BE2C (cell line): ENCODE results near the gene GPR62.

Source experiments
- DNase-seq: peaks from one replicate; pipeline ENCODE4 v3.0.0-alpha.2; 2020
- H3K27me3 ChIP-seq: fragments of 250-450 bp; sonication (Bioruptor Pico); 2 replicates; pipeline ENCODE4 v1.5.1; 2020; ENCODE audit warnings: mild to moderate bottlenecking
- H3K36me3 ChIP-seq: fragments of 250-450 bp; sonication (Bioruptor Pico); 2 replicates; pipeline ENCODE4 v1.5.1; 2020; ENCODE audit warnings: mild to moderate bottlenecking
- H3K4me1 ChIP-seq: fragments of 250-450 bp; sonication (Bioruptor Pico); 2 replicates; pipeline ENCODE4 v1.5.1; 2020
- H3K4me3 ChIP-seq: 2 replicates; pipeline ENCODE4 v1.5.1; 2011; ENCODE audit warnings: low read depth, low read length
- H3K9me3 ChIP-seq: fragments of 250-450 bp; sonication (Bioruptor Pico); 2 replicates; pipeline ENCODE4 v1.5.1; 2020
- TF ChIP-seq, protein P1 (sequence below): IDR thresholded peaks from 2 replicates; pipeline ENCODE4 v1.5.1; 2012; ENCODE audit warnings: mild to moderate bottlenecking, low read depth, low read length

Gene GPR62

DNA sequence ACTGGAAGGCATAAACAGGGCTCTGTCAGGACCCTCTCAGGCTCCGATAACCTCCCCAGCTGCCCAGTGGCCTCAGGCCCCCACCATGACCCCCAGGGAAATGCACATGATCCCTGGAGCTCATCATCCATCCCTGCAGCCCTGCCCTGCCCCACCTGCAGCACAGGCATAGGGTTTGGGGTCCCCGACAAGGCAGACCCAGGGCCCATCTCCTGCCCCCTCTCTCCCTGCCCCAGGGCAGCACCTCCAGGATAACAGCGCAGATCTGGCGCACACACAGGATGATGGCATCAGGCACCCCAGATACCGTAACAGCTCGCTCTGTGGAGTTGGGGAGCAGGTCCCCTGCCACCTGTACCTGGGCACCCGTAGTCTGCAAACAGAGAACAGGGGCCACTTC is 4.5 kb downstream of the GPR62 start:
- TF ChIP-seq, protein P1, sequence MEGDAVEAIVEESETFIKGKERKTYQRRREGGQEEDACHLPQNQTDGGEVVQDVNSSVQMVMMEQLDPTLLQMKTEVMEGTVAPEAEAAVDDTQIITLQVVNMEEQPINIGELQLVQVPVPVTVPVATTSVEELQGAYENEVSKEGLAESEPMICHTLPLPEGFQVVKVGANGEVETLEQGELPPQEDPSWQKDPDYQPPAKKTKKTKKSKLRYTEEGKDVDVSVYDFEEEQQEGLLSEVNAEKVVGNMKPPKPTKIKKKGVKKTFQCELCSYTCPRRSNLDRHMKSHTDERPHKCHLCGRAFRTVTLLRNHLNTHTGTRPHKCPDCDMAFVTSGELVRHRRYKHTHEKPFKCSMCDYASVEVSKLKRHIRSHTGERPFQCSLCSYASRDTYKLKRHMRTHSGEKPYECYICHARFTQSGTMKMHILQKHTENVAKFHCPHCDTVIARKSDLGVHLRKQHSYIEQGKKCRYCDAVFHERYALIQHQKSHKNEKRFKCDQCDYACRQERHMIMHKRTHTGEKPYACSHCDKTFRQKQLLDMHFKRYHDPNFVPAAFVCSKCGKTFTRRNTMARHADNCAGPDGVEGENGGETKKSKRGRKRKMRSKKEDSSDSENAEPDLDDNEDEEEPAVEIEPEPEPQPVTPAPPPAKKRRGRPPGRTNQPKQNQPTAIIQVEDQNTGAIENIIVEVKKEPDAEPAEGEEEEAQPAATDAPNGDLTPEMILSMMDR = no peak
- no peaks in the 10 kb centered on the region for H3K9me3 ChIP-seq
- no peaks in the 10 kb centered on the region for H3K4me1 ChIP-seq
- DNase-seq = no peak
- H3K36me3 ChIP-seq = no peaks in the 10 kb centered on the region
- no peaks in the 10 kb centered on the region for H3K27me3 ChIP-seq
- H3K4me3 ChIP-seq = no peak overlapping the region

DNA sequence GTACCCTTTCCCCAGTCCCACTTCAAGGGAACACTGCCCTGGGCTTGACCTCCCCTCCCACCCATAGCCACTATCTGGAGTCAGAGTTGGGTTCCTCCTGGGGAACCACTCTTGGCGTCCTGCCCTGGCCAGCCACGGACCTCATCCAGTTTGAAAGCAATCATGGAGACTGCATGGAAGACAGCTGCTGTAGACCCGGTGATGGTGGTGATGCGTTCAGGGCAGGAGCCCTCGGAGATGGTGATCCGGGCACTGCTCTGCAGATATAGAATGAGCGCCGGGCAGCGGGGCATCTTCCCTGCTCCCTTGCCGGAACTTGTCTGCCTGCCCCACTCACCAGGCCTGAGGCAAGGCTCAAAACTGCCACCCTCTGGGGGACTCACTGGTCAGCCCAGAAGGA is 5.2 kb downstream of the GPR62 start:
- TF ChIP-seq, protein P1 = no peak
- Histone ChIP-seq H3K4me3 (no peak overlapping the region), H3K36me3 (no peaks in the 10 kb centered on the region), H3K9me3 (no peaks in the 10 kb centered on the region), H3K27me3 (no peaks in the 10 kb centered on the region), H3K4me1 (no peaks in the 10 kb centered on the region)
- no peak for DNase-seq

DNA sequence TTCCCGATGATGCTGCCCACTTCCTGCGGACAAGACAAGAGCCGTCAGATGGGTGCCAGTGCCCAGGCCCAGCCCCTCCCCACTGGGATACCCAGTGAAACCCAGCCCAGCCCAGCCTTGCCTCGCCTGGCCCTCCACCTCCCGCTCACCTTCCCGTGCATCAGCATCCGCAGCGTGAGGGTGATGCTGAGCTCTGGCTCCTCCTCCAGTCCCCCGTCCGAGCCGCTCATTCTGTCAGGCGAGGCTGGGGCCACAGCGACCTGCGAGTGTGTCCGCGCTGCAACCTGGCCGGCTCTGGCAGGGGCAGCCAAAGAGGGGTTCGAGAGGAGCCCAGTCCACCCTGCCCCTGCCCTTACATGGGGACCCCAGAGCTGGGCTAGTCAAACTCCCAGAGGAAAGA is 5.8 kb downstream of the GPR62 start:
- H3K9me3 ChIP-seq = no peaks in the 10 kb centered on the region
- no peak overlapping the region for H3K4me3 ChIP-seq
- no peaks in the 10 kb centered on the region for H3K27me3 ChIP-seq
- H3K36me3 ChIP-seq = no peaks in the 10 kb centered on the region
- H3K4me1 ChIP-seq = peaks cover under 1% of the 10 kb centered on the region; the same call in 1 of the 2 replicates
- TF ChIP-seq, protein P1 = no peak
- no peak for DNase-seq

DNA sequence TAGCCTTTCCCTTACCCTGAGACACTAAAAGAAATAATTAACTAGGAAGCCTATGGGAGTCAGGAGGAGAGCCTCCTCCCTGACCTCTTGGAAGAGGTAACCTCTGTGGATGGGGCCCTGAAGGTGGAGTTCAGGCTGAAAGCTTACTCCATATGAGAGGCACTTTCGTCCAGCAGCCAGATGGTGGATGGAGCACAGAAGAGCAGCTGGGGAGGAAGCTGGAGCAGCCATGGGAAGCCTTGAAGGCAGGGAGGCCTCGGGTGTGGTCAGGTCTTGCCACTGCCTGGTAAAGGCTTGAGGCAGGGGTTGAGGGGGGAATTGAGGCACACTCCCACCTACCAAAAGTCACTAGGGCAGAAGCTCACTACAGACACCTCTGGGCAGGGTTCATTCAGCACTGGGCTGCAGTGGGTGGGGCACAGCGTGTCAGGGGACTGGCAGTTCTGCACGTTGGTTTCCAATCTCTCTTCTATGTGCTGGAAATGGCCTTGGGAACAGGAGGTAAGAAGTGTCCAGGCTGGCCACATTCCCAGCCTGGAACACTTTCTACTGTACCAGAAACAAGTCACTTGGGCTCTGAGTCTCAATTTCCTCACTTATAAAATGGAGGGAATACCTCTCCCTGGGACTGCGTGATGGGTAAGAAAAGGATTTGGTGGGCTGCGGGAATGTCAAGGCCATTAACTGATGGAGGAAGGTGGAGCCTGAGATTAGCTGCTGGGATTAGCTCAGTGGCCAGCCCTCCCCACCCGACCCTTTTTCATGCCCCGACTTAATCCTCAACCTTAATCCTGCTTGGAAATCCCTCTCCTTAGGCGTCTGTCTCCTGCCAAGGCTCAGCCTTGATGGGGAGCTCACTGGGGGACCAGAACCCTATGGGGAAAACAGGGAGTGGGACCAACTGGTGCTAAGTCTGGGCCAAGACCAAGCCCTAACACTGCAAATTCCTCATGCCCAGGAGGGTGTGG is 6.7 kb downstream of the GPR62 start:
- DNase-seq = no peak
- no peaks in the 10 kb centered on the region for H3K9me3 ChIP-seq
- H3K36me3 ChIP-seq = no peaks in the 10 kb centered on the region
- peaks cover 2% of the 10 kb centered on the region; the same call in 1 of the 2 replicates for H3K4me1 ChIP-seq
- H3K4me3 ChIP-seq = no peak overlapping the region
- TF ChIP-seq, protein P1 = no peak
- no peaks in the 10 kb centered on the region for H3K27me3 ChIP-seq

DNA sequence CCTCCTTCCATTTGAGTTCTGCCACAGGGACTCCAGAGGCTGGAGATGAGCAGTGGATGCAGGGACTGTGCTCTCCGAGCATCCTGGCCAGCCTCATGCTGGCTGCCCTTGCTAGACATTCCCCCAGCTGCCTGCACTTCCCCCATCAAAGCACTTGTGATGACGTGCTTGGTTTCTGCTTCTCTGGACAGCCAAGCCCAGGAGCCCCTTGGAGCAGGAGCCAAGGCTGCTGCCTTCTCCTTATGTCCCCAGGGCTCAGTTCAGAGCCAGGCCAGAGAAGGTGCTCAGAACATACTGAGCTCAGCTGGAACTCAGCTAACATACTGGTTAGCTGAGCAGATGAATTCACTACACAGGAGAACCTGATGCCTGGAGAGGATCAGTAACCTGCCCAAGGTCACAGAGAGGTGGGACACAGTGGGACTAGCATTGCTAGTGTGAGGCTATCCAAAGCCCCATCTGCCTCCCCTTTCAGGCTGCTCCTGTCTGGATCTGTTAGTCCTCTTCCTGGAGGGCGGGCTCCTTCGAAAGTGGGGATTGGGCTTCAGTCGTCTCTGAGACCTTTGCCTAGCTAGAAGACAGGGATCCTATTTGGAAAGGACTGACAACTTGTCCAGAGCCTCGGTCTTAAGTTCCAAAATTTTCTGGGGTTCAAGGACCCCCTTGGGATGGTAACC is 7.8 kb downstream of the GPR62 start:
- H3K4me3 ChIP-seq = no peak overlapping the region
- H3K9me3 ChIP-seq = no peaks in the 10 kb centered on the region
- H3K4me1 ChIP-seq = peaks cover 2% of the 10 kb centered on the region; the same call in 1 of the 2 replicates
- H3K27me3 ChIP-seq = no peaks in the 10 kb centered on the region
- DNase-seq = no peak
- TF ChIP-seq, protein P1 = no peak
- H3K36me3 ChIP-seq = no peaks in the 10 kb centered on the region
